TTC549 (cell line): Measurements from ENCODE around the gene RGS9BP.
"Not testable (repeated sequence)": the region's sequence is repeated elsewhere in the genome, so short reads cannot be mapped to it uniquely, and the experiment has no call there.

Experiments
- FAIRE-seq: peaks from 2 replicates; lab custom pipeline; 2012; peaks lifted over from hg19 to GRCh38; lab: Jason Lieb, UNC

RGS9BP gene, protein sequence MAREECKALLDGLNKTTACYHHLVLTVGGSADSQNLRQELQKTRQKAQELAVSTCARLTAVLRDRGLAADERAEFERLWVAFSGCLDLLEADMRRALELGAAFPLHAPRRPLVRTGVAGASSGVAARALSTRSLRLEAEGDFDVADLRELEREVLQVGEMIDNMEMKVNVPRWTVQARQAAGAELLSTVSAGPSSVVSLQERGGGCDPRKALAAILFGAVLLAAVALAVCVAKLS

DNA sequence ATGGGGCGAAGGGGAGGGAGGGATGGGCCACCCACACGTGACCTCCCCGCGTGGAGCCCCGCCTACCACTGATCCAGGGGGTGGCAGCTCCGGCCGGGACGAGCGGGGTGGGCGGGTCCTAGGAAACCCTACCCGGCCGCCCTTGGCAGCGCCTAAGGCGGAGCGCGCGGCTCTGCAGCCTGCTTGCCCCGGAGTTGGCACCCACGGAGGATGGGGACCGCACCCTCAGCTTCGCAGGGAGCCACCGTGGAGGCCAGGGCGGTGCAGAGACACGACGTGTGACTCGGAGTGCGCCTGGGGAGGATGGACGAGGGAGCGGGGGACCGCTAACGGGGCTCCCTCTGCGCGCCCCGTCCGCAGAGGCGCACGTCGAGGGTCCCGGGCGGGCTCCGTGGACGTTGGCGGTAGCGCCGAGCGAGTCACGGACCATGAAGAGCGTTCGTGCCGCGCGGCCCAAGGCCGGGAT lies at the start of gene RGS9BP:
TSS of gene RGS9BP (plus strand) at position 129 of the 466 bp plus-strand sequence. CDS start 416 bp downstream, outside the sequence.
- no peak for FAIRE-seq

GRCh38 chr19:32626969-32627368 lies 48.7 kb upstream of the RGS9BP start:
- no peak for FAIRE-seq

DNA sequence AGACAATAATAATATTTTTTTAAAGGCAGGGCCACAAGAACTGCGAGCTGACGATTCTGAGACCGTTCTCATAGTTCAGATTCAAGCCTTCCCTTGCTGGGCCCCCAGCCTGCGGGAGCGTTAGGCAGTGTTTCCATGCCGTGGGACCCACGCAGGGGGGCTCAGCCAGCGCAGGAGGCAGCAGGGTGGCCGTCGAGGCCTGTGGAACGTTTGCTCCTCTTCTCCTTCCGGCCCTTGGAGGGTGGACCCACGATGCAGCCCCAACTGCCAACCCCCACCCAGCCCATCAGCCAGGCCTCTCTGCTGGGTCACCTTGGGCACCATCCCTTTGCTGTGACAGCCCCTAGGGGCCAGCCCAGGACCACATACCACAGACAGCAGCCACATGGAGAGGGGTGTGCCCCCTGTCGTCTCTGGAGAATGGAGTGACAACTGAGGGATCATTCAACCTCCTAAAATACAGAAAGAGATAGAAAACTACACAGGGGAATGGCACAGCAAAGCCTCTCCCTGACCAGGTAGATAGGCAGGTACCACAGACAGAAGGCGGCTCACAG lies 47.9 kb upstream of the RGS9BP start:
- no peak for FAIRE-seq

GRCh38 chr19:32630338-32630737 lies 45.3 kb upstream of the RGS9BP start:
- FAIRE-seq, result no peak

GRCh38 chr19:32631381-32631780 lies 44.3 kb upstream of the RGS9BP start:
- FAIRE-seq, result no peak

GRCh38 chr19:32637480-32637879 lies 38.2 kb upstream of the RGS9BP start:
- no peak for FAIRE-seq

- no peak for FAIRE-seq
These were observed 37.0 kb upstream of the RGS9BP start for GRCh38 chr19:32638625-32639024.

- FAIRE-seq, result no peak
These were observed 32.9 kb upstream of the RGS9BP start for GRCh38 chr19:32642771-32643170.

DNA sequence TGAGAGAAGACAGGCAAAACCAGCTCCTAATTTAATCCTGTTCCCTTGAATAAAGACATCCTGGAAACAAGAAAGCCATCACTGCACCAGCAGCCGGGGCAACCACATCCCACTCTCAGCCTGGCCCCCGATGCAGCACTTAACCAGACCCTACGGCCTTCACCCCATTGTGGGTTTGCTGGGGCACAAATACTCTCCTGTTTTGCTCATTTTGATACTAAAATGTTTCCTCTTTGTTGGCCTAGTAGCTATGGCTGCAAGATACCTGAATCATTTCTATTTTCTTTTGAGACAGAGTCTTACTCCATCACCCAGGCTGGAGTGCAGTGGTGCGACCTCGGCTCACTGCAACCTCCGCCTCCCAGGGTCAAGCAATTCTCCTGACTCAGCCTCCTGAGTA lies 29.1 kb upstream of the RGS9BP start:
- no peak for FAIRE-seq

GRCh38 chr19:32647361-32647760 lies 28.3 kb upstream of the RGS9BP start:
- no peak for FAIRE-seq

DNA sequence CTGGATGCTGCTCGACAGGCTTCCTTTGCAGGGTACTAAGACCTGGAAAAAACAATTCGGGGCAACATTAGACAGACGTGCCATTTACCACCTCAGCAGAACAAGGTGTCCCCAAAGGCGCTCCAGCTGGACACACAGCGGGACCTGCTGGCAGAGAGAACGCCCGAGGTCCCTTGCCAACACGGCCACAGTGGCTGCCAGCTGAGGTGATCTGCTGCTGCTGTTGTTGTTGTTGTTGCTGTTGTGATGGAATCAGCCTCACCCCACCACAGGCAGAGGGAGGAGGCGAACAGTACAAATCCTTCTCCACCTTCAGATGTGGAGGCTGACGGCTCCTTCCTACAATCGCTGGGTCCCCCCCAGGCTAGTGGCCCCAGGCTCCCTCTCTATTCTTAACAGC lies 25.9 kb upstream of the RGS9BP start:
- FAIRE-seq, result no peak

GRCh38 chr19:32650671-32651070 lies 25.0 kb upstream of the RGS9BP start:
- FAIRE-seq, result no peak

- FAIRE-seq, result no peak
These were observed 23.9 kb upstream of the RGS9BP start for GRCh38 chr19:32651729-32652140.

GRCh38 chr19:32652331-32652730 lies 23.3 kb upstream of the RGS9BP start:
- FAIRE-seq, result not testable (repeated sequence)

DNA sequence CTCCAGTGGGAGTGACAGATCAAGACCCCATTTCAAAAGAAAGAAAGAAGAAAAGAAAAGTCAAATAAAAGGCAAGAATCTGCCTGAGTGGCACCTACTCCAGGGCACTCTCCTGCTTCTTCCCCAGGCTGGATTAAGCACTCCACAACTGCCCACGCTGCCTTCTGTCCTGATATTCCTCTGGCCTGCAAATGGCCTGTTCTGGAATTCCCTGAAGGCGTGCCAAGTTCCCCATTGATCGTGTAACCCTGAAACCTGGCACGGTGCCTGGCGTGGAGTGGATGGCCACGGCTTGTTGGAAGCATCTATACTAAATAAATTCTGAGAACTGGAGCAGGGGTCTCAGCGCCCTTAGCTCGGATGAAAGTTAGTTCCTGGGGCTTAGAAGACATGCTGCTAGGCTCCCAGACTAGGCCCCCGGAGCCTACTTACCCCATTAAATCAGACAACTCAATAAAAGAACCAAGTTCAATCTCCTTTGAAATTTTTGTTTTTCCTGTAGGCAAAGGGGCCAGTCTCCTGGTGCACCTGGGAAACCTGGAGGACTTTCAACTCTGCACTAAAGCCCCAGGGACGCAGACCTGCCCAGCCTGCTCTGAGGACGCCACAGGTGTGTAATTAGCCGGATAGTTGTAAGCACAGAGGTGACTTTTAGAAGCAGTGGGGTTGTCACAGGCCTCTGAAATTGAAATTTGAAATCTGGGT lies 22.6 kb upstream of the RGS9BP start:
- FAIRE-seq, result no peak

DNA sequence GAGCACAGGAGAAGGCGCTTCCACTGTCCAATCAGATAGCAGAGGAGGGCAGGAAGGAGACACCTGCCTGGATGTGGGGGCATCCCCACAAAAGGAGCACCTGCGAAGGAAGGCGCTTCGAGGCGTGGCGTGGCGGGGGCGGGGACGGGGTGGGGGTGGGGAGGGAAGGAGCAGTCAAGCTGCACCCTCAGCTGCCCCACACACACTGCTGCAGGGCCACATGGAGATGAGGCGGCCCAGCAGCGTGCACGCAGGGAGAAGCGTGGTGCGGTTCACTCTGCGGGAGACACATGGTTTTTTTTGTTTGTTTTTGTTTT lies 22.1 kb upstream of the RGS9BP start:
- FAIRE-seq, result no peak

DNA sequence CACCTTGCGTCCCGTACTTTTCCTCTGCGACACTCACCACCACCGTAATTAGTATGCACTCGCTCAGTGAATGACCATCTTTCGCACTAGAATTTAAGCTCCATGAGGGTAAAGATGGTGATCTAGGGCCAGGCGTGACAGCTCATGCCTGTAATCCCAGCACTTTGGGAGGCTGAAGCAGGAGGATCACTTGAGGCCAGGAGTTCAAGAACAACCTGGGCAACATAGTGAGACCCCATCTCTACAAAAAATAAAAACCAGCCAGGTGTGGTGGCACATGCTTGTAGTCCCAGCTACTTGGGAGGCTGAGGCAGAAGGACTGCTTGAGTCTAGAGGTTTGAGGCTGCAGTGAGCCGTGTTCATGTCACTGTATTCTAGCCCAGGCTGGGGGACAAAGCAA lies 19.3 kb upstream of the RGS9BP start:
- not testable (repeated sequence) for FAIRE-seq

- no peak for FAIRE-seq
These were observed 17.6 kb upstream of the RGS9BP start for GRCh38 chr19:32658075-32658474.

DNA sequence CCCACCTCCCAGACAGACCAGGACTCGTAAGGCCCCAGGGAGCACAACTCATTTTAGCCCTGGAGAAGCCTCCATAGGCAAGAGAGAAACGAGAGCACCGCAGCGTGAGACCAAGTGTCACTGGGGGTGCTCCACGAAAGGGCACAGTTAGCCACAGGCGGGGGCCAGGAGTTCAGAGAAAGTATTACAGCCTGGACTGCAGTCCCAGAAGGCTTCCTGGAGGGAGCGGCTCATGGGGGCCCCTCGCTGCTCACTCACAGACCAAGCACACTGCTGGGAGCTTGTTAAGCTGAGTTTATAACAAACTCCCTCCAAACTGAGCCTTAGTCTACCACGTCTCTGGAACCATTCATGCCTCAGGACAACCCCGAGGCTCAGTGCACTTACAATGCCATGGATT lies 17.1 kb upstream of the RGS9BP start:
- no peak for FAIRE-seq

GRCh38 chr19:32661318-32661717 lies 14.3 kb upstream of the RGS9BP start:
- no peak for FAIRE-seq

- no peak for FAIRE-seq
These were observed 13.5 kb upstream of the RGS9BP start for GRCh38 chr19:32662186-32662585.

GRCh38 chr19:32666084-32666483 lies 9.6 kb upstream of the RGS9BP start:
- FAIRE-seq, result no peak

DNA sequence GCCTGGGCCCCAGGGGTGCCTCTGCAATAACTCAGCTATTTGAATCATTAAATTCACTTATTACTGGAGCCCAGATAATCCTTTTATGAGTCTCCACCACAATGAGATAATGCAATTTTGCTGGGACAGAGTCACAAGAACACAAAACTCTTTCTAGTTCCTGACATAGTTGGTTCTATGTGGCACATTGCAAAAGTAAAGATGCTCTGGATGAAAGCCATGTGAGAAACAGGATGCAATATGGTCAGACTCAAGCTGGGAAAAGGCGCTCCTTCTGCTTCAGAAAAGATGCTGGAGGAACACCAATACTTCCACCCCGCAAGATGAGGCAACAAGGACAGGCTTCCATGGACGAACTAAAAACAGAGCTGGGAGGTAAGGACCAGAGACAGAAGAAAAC lies 6.3 kb upstream of the RGS9BP start:
- FAIRE-seq, result no peak
